ENCODE data around the gene SERINC2.
"Not testable (repeated sequence)": the region's sequence is repeated elsewhere in the genome, so short reads cannot be mapped to it uniquely, and the experiment has no call there.

Gene SERINC2

GRCh38 chr1:31386576-31387243 is 26.3 kb upstream of the SERINC2 start:
- not testable (repeated sequence) for DNase-seq

DNA sequence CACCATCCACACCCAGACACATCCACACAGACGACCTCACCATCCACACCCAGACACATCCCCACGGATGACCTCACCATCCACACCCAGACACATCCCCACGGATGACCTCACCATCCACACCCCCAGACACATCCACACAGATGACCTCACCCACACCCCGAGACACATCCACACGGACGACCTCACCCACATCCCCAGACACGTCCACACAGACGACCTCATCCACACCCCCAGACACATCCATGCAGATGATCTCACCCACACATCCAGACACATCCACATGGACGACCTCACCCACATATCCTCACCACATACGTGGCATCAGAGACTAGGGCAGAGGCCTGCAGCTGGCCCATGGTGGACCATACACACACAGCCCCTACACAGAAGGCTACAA is 25.4 kb upstream of the SERINC2 start:
- no peak for DNase-seq

DNA sequence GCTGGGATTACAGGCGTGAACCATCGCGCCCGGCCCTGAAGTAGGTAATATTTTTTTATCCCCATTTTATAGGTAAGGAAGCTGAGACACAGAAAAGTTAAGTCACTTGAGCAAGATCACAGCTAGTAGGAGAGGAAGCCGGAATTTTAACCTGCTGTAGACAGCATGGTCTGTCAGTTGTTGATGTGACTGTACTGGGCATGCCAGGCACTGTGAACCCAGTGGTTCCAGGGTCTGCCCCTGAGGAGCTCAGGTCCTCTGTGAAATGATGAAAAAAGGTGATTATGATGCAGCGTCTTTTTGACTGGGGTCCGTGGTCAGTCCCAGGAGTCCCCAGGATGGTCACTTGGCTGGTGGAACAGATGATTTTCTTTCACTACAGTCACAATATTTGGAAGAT is 23.4 kb upstream of the SERINC2 start:
- DNase-seq = no peak

GRCh38 chr1:31390071-31390470 is 22.9 kb upstream of the SERINC2 start:
- no peak for DNase-seq

DNA sequence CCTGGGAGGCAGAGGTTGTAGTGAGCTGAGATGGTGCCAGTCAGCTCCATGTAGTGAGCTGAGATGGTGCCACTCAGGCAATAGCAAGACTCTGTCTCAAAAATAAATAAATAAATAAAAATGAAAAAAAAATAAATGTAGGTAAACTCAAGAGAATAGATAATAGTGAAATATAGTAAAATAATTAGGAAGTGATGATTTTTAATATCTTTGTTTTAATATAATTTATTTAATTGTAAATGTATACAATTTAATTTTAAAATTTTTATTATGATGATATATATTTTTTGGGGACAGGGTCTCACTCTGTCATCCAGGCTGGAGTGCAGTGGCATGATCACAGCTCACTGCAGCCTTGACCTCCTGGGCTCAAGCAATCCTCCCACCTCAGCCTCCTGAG is 19.6 kb upstream of the SERINC2 start:
- DNase-seq = no peak

DNA sequence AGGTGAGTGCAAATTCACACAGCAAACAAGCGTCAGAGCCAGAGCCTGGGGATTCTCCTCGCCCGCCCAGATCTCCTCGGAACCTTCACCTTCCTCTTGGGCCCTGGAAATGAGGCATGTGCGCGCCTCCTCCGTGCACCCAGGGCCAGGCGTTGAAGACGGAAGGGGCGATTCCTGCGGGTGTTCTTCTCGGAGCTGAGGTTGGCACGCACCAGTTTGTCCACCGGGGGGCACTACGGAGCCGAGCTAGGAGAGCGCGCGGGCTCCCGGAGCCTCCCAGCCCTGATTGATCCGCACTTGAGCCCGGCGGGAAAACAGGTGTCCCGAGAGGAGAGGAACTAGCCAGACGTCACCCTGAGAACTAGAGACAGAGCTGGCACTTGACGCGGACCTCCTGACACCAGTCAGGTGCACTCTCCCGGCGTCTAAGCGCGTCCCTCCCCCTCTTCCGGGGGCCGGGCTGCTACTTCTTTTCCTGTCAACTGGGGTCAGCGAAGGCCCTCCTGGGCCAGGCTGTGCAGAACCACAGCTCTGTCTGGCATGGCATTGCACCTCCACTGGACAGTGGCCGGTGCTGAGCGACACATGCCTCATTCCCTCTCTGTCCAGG is 18.3 kb upstream of the SERINC2 start:
- peak; percentile 51 for DNase-seq

- no peak for DNase-seq
These were observed 16.2 kb upstream of the SERINC2 start for GRCh38 chr1:31396633-31397351.

DNA sequence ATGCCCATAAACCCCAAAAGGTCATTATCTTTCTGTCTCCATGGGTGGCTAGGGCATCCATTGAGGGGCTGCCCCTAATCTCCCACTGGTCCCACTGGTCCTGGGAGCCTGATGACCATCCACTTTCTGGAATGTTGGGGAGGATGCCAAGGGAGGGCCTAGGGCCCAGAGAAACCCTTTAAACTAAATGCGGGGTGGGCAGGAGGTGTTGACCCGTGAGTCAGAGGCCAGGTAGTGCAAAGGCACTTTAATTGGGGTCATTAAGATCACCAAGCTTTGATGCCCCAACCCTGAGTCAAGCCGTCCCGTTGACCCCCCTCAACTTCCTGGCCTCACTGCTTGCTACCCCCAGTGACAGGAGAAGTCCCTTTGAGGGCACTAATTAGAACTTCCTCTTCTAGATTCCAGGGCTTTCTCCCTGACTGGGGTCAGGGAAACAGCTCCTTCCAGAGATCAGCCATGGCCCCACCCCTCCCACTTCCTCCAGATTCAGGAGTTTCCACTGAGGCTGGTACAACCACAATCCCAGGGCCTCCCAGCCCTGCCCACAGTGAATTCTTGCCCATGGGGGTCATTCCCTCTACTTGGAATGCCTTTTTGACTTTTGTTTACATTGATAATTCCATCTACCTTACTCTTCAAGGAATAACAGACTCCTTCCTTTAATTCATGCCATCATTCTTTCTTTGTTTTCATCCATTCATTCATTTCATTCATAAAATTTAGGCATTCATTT is 15.5 kb upstream of the SERINC2 start:
- no peak for DNase-seq

GRCh38 chr1:31398246-31398645 is 14.8 kb upstream of the SERINC2 start:
- DNase-seq = no peak

DNA sequence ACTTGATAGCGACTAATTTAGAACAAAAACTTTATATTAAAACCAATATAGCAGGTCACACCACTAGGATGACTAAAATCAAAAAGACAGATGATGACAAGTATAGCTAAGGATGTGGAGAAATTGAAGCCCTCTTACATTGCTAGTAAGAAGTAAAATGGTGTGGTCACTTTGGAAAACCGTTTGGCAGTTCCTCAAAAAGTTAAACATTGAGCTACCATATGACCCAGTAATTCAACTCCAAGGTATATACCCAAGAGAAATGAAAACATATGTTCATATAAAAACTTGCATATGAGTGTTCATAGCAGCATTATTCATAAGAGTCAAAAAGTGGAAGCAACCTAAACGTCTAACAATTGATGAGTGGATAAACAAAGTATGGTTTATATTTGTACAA is 13.0 kb upstream of the SERINC2 start:
- DNase-seq = no peak

GRCh38 chr1:31400393-31400792 is 12.6 kb upstream of the SERINC2 start:
- no peak for DNase-seq

DNA sequence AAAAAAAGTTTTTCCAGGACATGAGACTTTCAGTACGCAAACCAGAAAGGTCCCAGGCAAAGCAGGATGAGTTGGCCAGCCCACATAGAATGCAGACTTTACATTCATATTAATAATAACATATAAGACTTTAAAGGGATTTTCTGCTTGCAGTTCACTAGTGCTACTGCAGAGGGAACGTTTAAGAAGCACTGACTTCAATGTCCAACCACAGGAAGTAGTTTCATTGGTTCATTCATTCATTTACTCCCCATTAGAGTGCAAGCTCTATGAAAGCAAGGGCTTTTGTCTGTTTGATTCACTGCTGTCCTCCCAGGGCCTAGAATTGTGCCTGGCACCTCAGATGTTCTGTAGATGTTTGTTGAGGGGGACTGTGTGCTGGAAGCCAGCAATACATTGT is 11.8 kb upstream of the SERINC2 start:
- DNase-seq = no peak

GRCh38 chr1:31405578-31406245 is 7.3 kb upstream of the SERINC2 start:
- DNase-seq = no peak

GRCh38 chr1:31407029-31407626 is 5.9 kb upstream of the SERINC2 start:
- no peak for DNase-seq

DNA sequence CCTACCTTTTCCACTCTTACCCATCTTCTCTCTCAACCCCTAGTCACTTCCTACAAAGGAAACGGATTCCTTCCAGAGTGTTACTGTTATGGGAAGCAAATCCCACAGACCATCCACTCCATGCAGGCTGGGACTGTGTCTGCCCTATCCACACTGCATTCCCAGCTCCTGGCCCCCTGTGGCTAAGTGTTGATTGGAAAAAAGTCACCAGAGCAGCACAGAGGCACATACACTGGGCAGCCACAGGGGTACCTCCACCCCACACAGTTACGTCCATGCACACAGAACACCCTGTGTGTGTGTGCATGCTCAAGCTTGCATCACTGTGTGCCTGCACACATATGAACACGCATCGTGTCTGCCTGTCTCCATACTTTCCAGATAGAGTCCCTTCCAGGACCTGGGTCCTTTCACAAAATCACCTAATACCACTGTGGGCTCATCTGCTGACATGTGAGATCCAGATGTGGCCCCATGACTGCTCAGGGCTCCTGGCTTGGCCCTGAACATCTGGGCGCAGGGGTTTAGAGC is 4.2 kb upstream of the SERINC2 start:
- no peak for DNase-seq

- no peak for DNase-seq
These were observed 2.8 kb upstream of the SERINC2 start for GRCh38 chr1:31409946-31410858.

GRCh38 chr1:31410871-31411270 is 2.1 kb upstream of the SERINC2 start:
- DNase-seq = no peak

DNA sequence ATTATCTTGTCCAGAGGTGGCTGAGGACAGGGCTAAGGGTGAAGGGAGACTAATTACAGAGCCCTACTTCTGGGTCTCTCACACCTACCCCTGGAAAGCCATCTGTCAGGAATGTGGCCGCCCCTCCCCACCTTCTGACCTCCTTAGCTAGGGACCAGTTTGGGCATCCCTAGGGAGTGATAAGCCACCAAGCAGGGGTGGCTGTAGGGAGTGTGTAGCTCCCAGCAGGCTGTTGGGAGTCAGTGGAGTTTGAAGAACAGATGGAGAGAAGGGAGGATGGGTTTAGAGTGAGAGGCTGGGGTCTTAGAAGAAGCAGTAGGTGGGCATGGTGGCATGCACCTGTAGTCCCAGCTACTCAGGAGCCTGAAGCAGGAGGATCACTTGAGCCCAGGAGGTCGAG is 808 bp upstream of the SERINC2 start:
- DNase-seq = no peak

DNA sequence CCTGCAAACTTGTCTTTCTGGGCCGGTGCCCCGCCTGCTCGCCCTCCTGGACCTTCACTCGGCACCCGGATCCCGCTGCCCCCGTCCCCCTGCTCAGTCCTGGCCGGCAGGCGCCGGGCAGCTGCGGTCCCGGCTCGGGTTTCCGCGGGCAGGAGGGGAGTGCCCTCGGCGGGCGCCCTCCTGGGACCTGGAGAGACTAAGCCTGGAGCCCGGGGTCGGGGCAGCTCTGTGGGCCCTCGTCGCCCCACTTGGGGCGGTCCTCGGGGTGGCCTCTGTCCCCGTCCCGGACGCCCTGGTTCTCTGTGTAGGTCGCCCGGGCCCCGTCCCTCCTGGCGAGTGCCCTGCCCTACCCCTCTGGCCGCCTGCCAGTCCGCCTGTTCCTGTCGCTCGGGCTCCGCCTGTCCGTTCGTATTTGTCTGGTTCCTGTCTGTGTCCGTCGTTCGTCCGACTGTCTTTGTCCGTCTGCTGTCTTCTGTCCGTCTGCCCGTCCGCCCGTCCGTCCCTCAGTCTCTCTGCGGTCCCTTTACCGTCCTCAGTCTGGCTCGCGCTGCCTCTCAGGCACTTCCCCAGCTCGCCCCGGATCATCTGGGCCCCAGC is 490 bp downstream of the SERINC2 start:
- DNase-seq = no peak

- DNase-seq = no peak
These were observed 2.0 kb downstream of the SERINC2 start for GRCh38 chr1:31414980-31415370.

DNA sequence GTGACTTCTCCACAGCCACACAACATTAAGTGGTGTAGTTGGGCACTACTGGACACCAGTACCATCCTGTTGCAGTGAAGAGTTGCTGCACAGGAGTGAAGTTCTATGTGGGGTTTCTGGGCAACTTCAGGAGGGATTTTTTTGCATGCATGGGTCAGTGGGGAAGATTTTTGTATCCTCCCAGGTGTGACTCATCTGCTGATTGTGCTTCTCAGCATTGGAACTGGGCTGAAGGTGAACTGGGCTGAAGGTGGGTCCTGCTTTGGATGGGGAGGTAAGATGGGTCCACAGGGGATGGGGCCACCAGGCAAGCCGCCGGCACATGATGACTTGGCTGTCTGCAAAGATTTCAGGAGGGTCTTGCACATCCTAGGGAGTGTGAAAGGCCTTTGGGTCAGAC is 2.6 kb downstream of the SERINC2 start:
- DNase-seq = no peak

Measured in NCI-H1694 treated with DMSO at 0.1 percent for 48 hours (cell line).